Measurements from ENCODE around the gene SYTL4.

- no peak for TF ChIP-seq CTCF (IDR thresholded peaks at IDR 0.05)
- peak in 2 of 3 donors; percentile 28 to 36 for TF ChIP-seq POLR2A (IDR thresholded peaks at IDR 0.05)
These were observed at the start of gene SYTL4 for GRCh38 chrX:100731441-100732281.
